ENCODE measurements around the gene CD209.

Gene CD209

DNA sequence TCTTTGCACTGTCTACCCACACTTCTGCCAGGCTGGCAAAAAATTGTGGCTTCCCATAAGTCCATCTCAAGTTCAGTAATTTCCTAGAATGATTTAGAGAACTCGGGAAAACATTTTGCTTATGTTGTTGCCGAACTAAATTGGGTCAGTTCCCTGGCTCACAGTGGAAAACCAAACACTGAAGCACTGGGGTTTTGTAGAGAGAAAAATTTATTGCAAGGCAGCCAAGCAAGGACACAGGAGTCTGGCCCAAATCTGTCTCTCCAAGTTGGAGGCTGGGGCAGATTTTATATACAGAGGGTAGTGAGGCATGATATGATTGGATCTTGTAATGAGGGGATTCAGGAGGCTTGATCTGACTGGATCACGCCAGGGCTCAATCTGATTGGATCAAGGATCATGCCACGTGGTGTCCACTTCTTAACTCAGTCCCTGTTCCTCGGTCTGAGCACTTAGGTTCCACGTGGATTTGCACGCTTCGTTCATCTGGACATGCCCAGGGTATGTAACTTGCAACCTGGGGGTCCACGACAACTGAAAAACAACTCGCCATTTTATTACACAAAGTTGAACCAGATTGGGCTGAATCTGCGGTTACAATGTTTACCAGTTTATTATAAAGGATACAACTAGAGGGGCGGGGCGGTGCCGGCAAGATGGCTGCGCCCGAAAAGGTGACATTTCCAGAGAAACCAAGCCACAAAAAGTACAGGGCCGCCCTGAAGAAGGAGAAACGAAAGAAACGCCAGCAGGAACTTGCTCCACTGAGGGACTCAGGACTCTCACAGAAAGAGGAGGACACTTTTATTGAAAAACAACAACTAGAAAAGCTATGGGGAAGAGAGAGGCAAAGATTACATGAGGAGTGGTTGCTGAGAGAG, 7.3 kb downstream of the CD209 start:
- DNase-seq (ENCODE audit: insufficient read length, low spot score) (no peak), FAIRE-seq (no peak)

DNA sequence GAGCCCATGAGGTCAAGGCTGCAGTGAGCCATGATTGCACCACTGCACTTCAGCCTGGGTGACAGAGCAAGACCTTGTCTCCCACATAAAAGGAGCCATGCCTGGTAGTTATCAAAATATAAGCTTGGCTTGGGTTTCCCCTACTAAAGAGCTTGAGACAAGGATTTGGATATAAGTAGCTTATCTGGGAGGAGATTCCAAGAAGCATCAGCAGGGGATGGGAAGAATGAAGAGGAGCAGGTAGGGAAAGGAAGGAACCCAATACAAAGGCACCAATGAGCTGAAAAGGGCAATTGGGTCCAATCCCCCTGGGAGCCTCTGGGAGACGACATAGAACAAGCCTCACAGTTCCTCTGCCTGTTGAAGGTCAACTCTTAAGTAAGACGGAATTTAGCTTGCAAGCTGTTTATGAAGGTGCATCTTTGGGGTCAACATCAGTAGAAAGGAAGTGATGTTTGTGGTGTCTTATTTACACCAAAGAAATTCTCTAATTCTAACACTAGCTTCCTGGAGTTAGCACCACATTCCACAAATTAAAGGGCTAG, 8.1 kb downstream of the CD209 start:
- DNase-seq (ENCODE audit: insufficient read length, low spot score) (no peak), FAIRE-seq (no peak)

DNA sequence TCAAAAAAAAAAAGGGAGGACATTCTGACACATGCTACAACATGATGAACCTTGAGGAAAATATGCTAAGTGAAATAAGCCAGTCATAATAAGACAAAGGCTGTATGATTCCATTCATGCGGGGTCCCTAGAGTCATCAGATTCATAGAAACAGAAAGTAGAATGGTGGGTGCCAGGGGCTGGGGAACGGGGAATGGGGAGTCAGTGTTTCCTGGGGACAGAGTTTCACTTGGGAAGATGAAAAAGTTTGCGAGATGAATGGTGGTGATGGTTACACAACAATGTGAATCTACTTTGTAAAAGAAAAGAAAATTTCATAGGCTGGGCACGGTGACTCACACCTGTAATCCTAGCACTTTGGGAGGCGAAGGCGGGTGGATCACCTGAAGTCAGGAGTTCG, 9.3 kb downstream of the CD209 start:
- FAIRE-seq (no peak), DNase-seq (ENCODE audit: insufficient read length, low spot score) (no peak)

DNA sequence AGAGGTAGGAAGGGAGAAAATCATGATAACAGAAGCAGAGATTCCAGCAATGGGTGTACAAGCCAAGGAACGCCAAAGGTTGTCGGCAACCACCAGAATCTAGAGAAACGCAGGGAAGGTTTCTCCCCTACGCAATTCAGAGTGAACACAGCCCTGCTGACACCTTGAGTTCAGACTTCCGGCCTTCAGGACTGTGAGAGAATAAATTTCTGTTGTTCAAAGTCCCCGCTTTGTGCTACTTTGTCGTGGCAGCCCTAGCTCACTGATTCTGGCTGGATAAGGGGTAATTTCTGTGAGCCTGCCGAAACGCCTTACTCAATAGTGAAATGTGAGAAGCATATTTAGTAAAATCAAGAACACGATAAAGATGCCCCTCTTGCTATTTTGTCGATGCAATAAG, 10.1 kb downstream of the CD209 start:
- FAIRE-seq (no peak), DNase-seq (ENCODE audit: insufficient read length, low spot score) (no peak)

DNA sequence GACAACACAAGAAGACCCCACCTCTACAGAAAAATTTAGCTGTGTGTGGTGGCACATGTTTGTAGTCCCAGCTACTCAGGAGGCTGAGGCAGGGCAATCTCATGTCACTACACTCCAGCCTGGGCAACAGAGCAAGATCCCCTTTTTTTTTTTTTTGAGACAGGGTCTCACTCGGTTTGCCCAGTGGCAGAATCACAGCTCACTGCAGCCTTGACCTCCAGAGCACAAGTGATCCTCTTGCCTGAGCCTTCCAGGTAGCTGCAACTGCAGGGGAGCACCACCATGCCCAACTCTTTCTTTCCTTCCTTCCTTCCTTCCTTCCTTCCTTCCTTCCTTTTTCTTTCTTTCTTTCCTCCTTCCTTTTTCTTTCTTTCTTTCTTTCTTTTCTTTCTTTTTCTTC, 11.2 kb downstream of the CD209 start:
- no peak for DNase-seq (ENCODE audit: insufficient read length, low spot score)
- no peak for FAIRE-seq

DNA sequence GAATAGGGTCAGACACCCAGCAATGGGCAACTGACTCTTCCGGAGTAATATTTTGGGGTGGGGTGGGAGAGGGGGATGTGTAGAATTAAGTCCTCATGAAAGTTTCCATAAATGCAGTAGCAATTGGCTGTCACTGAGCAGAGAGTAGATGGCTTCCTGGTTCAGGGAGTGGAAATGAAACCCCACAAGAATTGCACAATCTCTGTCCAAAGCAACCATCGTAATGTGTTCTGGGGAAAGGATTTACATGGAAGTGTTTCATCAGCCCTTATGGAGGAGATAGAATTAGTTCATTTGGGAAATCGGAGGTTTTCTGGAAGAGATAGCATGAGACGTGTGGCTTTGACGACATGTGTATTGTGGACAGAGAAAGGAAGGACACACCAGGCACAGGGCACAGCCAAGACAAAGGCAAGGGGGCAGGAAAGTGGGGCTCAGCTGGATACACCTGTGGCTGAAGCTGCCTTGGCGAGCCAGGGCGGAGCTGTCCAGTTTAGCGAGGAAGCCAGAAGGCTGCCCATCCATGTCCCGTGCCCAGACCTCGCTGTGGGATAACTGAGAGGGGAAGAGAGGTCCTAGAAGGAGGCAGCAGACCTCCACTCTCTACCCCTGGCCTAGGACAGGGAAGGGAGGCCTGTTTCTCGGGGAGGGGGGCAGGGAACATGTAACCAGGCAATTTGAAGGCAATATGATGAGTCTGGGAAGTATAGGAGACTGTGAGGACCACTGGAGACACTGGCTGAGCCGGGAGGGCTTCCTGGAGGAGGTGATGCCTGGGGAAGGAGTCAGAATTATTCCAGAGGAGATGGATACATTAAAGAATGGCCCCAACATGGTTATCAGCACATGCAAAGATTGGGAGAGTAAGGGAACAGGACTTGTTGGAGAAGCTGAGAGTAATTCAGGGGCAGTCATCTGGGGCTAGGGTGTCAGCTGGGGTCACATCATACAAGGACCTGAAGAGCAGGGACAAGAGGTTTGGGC, 12.8 kb downstream of the CD209 start:
- FAIRE-seq: no peak
- no peak for DNase-seq (ENCODE audit: insufficient read length, low spot score)

DNA sequence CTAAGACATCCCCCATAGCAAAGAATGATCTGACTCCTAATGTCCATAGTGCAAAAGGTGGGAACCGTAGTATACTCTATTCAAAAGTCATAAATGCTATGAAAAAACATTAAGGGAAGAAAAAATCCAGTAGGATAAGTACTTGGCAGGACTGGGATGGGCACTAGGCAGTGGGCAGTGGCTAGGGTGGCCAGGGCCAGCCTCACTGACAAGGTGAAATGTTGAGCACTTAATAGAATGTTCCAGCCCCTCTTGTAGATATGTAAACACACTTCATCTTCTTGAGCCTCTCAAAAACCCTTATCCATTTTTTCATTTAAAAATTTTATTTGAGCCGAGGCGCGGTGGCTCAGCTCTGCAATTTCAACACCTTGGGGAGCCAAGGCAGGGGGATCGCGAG, 14.0 kb downstream of the CD209 start:
- DNase-seq (ENCODE audit: insufficient read length, low spot score) (no peak), FAIRE-seq (no peak)

DNA sequence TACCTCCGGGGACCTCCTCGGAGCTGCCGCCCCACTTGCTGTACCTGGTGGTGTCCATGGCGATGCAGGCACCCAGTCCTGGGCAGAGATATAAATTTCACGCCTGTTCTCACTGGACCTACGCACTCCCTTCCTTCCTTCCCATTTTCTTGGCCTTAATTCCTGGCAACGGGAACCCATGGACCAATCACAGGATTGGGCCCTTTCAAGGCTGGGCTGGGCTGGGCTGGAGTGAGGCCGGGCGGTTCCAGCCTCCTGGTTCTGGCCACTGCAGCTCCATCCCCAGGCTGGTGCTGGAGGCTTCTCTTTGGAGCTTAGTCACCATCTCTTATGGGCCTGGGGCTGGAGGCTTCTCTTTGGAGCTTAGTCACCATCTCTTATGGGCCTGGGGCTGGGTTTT, 15.3 kb downstream of the CD209 start, which contains the start of gene CLEC4G:
CLEC4G (minus strand) TSS at position 66 of the 400 bp plus-strand sequence; CDS start at position 58, 8 bp downstream.
- DNase-seq (ENCODE audit: insufficient read length, low spot score): no peak
- no peak for FAIRE-seq

DNA sequence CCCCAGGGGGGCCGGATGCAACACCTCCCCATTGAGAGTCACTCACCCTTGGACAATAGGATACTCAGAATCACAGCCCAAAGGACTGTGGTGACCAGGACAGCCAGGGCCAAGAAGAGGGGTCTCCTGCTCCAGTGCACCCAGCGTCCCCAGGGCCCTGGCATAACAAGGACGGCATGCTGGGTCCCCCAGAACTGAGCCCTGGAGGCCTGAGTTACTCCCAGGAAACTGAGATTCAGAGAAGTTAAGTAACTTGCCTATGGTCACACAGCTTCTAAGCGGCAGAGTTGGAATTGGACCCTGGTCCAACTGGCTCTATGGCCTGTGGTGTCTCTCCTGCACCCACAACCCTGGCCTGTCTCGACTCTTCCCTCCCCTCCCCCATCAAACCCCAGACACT, 15.7 kb downstream of the CD209 start:
- FAIRE-seq (no peak), DNase-seq (ENCODE audit: insufficient read length, low spot score) (no peak)

DNA sequence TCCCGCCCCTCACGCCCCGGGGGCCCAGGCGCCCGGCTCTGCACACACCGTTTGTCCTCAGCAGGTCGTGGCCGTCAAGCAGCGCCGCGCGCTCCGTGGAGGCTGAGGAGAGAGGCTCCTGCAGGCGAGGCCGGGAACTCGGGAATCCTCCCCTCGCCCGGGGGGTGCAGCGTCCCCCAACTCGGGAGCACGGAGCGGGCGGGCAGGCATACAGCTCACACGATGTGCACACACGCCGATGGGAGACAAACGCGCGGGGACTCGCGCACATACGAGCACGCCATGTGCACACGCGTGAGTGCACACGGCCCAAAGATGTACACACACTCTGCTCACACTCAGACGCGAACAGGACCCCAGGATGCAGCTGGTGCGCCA, 16.1 kb downstream of the CD209 start:
- DNase-seq (ENCODE audit: insufficient read length, low spot score) (no peak), FAIRE-seq (no peak)

DNA sequence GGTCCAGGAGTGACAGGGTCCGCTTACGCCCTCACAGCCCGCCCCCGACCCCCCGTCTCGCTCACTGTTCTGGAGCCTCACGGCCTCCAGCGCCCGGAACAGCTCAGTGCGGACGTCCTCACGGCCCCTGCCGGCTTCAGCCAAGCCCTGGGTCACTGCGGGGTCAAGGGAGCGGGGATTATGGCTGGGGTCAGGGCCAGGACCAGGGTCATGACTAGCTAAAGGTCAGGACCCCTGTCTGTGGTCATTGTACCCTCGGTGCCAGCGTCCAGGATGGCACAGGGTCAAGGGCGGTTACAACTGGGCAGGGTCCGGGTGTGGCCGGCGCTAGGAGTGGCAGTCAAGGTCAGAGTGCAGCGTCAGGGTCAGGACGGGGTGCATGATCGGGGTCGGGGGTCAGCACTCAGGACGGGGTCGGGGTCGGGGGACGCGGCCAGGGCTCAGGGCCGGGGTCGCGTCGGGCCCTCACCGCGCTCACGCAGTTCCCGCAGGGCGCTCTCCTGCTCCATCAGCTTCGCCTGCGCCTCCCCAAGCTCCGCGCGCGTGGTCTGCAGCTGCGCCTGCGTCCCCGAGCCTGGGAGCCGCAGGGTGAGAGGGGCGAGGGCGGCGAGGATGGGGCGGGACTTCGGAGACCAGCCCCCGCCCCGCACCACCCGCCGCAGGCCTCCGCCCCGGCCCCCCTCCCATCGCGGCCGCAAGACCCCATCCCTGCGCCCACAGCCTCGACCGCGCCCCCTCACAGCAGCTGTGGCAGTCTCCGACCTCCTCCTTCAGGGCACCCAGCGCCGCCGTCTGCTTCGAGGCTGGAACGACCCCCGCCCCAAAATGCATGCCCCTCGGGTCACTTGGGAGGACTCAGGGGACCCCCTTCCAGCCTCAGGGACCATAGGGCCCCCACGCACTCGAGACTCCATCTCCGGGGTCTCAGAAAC, 16.8 kb downstream of the CD209 start:
- FAIRE-seq: no peak
- DNase-seq (ENCODE audit: insufficient read length, low spot score): no peak

DNA sequence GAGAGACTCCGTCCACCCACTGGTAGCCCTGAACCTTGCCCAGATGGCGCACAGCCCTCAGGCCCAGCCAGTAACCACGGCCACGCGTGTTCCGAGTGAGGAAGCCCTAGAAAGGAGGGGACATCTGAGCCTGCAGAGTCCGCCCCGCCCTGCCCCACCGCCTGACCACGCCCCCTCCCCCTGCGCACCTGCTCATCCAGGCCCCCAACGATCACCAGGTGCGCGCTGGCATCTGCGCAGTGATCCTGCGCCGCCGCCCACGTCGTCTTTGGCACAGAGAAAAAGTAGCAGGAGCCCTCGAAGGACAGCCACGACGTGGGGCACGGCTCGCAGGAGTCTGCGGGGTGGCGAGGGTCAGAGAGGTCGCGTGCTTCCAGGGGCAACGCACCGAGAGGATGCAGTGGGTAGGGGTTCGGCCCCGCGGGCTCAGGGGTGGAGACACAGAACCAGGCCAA, 17.5 kb downstream of the CD209 start:
- FAIRE-seq (no peak), DNase-seq (ENCODE audit: insufficient read length, low spot score) (no peak)

DNA sequence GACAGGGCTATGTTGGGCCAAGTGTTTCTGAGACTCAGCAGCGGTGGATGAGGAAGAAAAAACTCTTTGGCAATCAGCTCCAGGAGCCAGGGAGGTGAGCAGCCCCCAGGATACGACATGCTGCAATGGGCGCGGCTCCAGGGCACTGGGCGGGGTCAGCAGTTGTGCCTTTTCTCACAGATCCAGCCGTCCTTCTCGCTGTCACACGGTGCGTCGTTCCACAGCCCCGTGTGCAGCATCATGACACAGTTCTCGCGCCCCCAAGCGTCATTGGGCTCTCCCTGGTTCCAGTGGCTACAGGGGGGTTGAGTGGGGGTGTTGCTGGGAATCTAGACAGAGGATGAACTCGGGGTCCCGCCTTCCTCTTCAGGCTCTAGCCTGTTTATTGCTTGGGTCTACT, 18.1 kb downstream of the CD209 start:
- no peak for FAIRE-seq
- no peak for DNase-seq (ENCODE audit: insufficient read length, low spot score)

DNA sequence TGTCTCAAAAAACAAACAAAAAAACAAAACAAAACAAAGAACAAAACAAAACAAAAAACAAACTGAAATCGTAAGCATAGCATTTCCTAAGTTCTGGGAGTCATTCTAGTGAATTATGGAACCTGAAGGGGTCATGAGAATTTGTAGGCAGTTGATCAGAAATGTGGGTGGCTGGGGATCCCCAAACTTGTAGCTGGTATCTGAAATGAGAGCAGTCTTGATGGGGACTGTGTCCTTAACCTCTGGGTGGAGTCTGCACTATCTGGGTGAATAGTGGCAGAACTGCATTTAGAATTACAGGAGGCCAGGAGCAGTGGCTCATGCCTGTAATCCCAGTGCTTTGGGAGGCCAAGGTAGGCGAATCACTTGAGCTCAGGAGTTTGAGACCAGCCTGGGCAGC, 21.5 kb downstream of the CD209 start:
- DNase-seq (ENCODE audit: insufficient read length, low spot score) (no peak), FAIRE-seq (no peak)

DNA sequence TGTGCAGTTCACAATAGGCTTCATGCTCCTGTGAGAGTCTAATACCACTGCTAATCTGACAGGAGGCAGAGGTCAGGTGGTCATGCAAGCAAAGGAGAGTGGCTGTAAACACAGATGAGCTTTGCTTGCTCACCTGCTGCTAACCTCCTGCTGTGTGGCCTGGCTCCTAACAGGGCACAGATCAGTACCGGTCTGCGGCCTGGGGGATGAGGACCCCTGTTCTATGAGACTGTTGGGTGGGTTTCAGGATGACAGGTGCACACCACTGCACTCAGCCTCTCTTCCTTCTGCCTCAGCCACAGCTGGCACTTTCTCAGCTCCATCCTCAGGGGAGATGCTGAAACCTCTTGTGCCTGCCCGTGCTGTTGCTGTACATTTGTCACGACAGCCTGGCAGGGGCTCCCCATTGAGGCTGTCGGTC, 25.1 kb downstream of the CD209 start:
- no peak for DNase-seq (ENCODE audit: insufficient read length, low spot score)
- FAIRE-seq: peak; percentile 71

DNA sequence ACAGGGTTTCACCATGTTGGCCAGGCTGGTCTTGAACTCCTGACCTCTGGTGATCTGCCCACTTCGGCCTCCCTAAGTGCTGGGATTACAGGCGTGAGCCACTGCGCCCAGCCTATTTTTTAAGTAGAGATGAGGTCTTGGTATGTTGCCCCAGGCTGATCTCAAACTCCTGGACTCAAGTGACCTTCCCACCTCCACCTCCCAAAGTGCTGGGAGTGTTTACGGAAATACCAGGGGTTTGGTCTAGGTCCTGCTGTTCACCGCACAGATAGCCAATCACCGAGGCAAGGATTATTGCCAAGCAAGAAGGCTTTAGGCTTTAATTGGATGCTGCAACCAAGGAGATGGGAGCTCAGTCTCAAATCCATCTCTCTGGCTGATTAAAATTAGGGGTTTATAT, 27.0 kb downstream of the CD209 start:
- DNase-seq (ENCODE audit: insufficient read length, low spot score) (no peak), FAIRE-seq (no peak)

DNA sequence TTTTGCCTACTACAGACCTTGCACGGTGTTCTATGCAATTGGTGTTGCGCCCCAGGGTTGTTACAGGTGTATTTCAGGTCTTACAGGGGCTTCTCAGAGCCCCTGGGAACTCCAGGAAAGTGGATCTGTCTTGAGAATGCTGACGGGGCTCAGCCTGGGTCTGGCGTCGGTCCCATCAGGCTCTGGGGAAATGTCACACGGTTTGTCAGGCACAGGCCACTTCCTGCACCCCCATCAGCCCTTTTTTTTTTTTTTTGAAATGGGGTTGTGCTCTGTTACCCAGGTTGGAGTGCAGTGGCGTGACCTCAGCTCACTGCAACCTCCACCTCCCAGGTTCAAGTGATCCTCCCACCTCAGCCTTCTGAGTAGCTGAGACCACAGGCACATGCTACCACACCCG, 28.7 kb downstream of the CD209 start:
- FAIRE-seq (no peak), DNase-seq (ENCODE audit: insufficient read length, low spot score) (no peak)

DNA sequence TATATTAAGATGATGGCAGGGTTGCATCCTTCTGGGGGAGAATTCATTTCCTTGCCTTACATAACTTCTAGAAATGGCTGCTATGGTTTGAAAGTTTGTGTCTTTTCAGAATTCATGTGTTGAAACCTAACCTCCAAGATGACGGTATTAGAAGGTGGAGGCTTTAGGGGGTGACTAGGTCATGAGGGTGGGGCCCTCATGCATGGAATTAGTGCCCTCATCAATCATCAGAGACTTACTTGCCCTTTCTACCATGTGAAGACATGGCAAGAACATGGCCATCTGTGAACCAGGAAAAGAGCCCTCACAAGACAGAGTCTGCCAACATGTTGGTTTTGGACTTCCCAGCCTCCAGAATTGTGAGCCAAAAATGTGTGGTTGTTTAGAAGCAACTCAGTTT, 30.6 kb downstream of the CD209 start:
- FAIRE-seq (no peak), DNase-seq (ENCODE audit: insufficient read length, low spot score) (no peak)

DNA sequence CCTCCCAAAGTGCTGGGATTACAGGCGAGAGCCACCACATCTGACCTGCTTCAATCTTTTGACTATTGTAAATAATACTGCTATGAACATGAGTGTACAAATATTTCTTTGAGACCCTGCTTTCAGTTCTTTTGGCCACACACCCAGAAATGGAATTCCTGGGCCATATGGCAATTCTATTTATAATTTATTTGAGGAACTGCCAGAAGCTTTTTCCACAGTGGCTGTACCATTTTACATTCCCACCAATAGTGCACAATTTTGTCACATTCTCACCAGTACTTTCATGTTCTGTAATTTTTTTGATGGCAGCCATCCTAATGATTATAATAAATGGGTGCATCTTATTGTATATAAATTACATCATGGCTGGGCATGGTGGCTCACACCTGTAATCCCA, 31.7 kb downstream of the CD209 start:
- FAIRE-seq: no peak

DNA sequence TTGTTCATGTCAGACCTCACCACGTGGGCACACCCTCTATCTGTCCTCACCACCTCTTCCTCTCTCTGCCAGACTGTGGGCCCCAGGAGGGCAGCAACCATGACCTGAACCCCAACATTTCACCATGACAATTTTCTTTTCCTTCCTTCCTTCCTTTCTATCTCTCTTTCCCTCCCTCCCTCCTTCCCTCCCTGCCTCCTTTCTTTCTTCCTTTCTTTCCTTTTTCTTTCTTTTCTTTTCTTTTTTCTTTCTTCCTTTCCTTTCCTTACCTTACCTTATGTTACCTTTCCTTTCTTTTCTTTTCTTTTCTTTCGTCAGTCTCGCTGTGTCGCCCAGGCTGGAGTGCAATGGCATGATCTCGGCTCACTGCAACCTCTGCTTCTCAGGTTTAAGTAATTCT, 36.7 kb downstream of the CD209 start:
- DNase-seq (ENCODE audit: insufficient read length, low spot score) (no peak), FAIRE-seq (no peak)

More for the DNA sequence above, 31.7 kb downstream of the CD209 start:
- no peak for DNase-seq (ENCODE audit: insufficient read length, low spot score)
